ENCODE results near the gene DPH3.

DPH3 gene

GRCh38 chr3:16222547-16222946 is 42.2 kb downstream of the DPH3 start:
- peaks cover 6% of the 10 kb centered on the region in 2 donors for H3K9me3 Mint-ChIP-seq
- H3K4me3 Mint-ChIP-seq: no peak overlapping the region
- DNase-seq (no peak), ATAC-seq (replicated peaks) (no peak)
- no peaks in the 10 kb centered on the region for H3K27me3 Mint-ChIP-seq
- H3K4me1 Mint-ChIP-seq: peaks cover 2 to 5% of the 10 kb centered on the region in 2 donors
- no peak overlapping the region for H3K27ac Mint-ChIP-seq
- peaks cover 0 to 3% of the 10 kb centered on the region in 2 donors for H3K36me3 Mint-ChIP-seq

DNA sequence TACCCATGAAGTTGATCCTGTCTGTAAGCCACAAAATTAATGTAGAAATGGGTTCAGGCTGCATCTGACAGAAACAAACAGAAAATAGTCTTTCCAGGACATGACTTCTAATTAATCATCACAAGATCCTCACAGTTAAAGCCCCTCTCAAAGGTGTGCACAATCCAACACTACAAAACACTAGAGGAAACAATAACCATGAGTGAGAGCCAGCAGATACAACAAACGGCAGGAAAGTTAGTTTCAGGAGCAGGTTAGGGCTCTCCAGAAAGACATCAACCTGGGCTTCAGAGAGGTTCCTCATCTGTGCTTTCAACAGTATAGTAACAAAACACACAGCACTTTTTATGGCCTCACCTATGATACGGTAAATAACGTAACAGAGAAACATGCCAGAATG is 42.8 kb downstream of the DPH3 start:
- Mint-ChIP-seq H3K4me3 (no peak overlapping the region), H3K27me3 (no peaks in the 10 kb centered on the region), H3K4me1 (peaks cover 2 to 5% of the 10 kb centered on the region in 2 donors), H3K36me3 (peaks cover 0 to 3% of the 10 kb centered on the region in 2 donors), H3K9me3 (peaks cover 6% of the 10 kb centered on the region in 2 donors), H3K27ac (peak overlapping the region; percentile 1)
- ATAC-seq (replicated peaks) (no peak), DNase-seq (no peak)

DNA sequence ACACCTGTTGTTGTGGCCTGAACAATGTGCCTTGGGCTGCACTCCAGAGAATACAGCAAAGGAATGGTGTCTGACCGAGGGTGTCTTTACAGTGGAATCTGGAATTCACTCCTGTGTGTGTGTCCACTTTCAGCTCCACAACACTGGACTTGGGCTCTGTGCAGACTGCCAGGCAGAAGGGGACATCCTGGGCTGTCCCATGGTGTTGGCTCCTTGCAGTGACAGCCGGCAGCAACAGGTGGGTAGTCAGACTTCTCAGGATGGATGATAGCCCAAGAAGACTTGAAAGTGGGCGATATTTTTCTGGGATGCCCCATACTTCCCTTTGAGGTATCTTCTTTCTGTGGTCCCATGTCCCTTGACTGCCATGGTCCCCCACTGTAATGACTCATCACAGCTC is 45.0 kb downstream of the DPH3 start:
- H3K4me3 Mint-ChIP-seq: no peak overlapping the region
- DNase-seq: no peak
- peaks cover 2 to 5% of the 10 kb centered on the region in 2 donors for H3K4me1 Mint-ChIP-seq
- ATAC-seq (replicated peaks): no peak
- H3K9me3 Mint-ChIP-seq: peaks cover 0 to 3% of the 10 kb centered on the region in 2 donors
- H3K27me3 Mint-ChIP-seq: no peaks in the 10 kb centered on the region
- H3K36me3 Mint-ChIP-seq: no peaks in the 10 kb centered on the region
- no peak overlapping the region for H3K27ac Mint-ChIP-seq

GRCh38 chr3:16216373-16216935 is 48.3 kb downstream of the DPH3 start:
- no peak for ATAC-seq (replicated peaks)
- no peak overlapping the region for H3K27ac Mint-ChIP-seq
- peaks cover 0 to 2% of the 10 kb centered on the region in 2 donors for H3K4me1 Mint-ChIP-seq
- H3K27me3 Mint-ChIP-seq: peaks cover 0 to 3% of the 10 kb centered on the region in 2 donors
- H3K4me3 Mint-ChIP-seq: no peak overlapping the region
- H3K9me3 Mint-ChIP-seq: peaks cover 0 to 1% of the 10 kb centered on the region in 2 donors
- no peaks in the 10 kb centered on the region for H3K36me3 Mint-ChIP-seq
- no peak for DNase-seq

- Mint-ChIP-seq H3K36me3 (no peaks in the 10 kb centered on the region), H3K27ac (no peak overlapping the region), H3K4me3 (no peak overlapping the region), H3K9me3 (peaks cover 0 to 1% of the 10 kb centered on the region in 2 donors), H3K4me1 (no peaks in the 10 kb centered on the region), H3K27me3 (peaks cover 0 to 3% of the 10 kb centered on the region in 2 donors)
- ATAC-seq (replicated peaks) (no peak), DNase-seq (no peak)
Measured at GRCh38 chr3:16214366-16214765, 50.4 kb downstream of the DPH3 start.

DNA sequence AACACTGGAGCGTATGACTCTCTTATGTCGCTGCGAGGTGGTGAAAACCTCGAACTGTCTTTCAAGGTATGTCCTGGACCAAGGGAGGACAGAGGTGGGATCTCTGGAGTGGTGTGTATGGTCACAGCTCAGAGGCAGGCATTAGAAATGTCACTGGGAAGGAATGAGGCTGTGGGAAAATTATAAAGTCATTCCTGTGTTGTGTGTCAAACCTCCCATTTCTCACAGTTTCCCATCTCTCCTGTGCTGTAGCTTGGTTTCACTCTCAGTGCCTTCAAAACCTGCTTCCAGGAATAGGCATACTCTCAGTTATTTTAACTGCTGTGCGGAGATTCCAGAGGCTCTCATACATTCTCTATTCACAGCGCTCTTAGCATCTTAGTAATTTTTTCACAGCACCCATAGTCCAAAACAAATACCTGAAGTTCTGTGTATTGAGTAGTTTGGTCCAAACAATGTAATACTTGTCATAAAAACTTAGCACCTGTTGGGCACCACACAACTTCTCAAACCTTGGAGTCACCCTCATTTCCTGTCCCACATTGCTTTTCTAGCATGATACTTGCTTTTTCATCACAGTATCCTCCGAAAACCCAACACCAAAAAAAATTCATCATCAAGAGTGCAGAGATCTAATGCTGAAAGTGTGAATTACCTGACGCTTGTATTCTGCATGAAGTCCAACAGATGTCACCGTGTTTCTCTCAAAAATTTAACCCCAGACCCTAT is 53.4 kb downstream of the DPH3 start:
- no peaks in the 10 kb centered on the region for H3K4me1 Mint-ChIP-seq
- no peak overlapping the region for H3K4me3 Mint-ChIP-seq
- no peak overlapping the region for H3K27ac Mint-ChIP-seq
- DNase-seq: no peak
- ATAC-seq (replicated peaks): no peak
- H3K9me3 Mint-ChIP-seq: peaks cover 0 to 1% of the 10 kb centered on the region in 2 donors
- H3K36me3 Mint-ChIP-seq: no peaks in the 10 kb centered on the region
- peaks cover 0 to 3% of the 10 kb centered on the region in 2 donors for H3K27me3 Mint-ChIP-seq
